Tibial nerve (tissue), 4 donors: Measurements from ENCODE around the gene JAG2. TPM values are rescaled to one million over a fixed set of nuclear protein-coding genes. Genes with fewer than 3 reads are reported as not detected.
A peak's percentile ranks its signal among the peaks of the same experiment; 100 is the strongest.

Experiments used
- DNase-seq, 2 donors: peaks; one replicate each; pipeline ENCODE4 v3.0.0-alpha.2; 2019; ENCODE audit warnings: low spot score in 2 of 2
- H3K27ac ChIP-seq, 4 donors: fragments of 200-600 bp; sonication (generic) in 3 of 4; one replicate each; pipeline ENCODE4 v1.5.1; 2017 to 2019; ENCODE audit warnings: mild to moderate bottlenecking in 1 of 4
- H3K27me3 ChIP-seq, 2 donors: fragments of 200-600 bp; sonication (generic) in 1 of 2; one replicate each; pipeline versions ENCODE4 v1.5.1 to v1.6.0; 2017 to 2019
- H3K36me3 ChIP-seq, 3 donors: fragments of 200-600 bp; sonication (generic); one replicate each; pipeline ENCODE4 v1.5.1; 2018 to 2019
- H3K4me1 ChIP-seq, 4 donors: fragments of 200-600 bp; sonication (generic) in 3 of 4; one replicate each; pipeline ENCODE4 v1.5.1; 2017 to 2019
- H3K4me3 ChIP-seq, 4 donors: fragments of 200-600 bp; sonication (generic) in 3 of 4; one replicate each; pipeline ENCODE4 v1.5.1; 2017 to 2019; ENCODE audit warnings: mild to moderate bottlenecking in 1 of 4, moderate library complexity in 1 of 4
- H3K9me3 ChIP-seq, 4 donors: fragments of 200-600 bp; sonication (generic) in 3 of 4; one replicate each; pipeline ENCODE4 v1.5.1; 2017 to 2019
- CTCF ChIP-seq, 5 experiments: fragments of 200-600 bp in 3 of 5; fragments of 450-650 bp in 2 of 5; sonication (generic) in 3 of 5; IDR thresholded peaks; one replicate each; pipeline ENCODE4 v1.5.1; 2016 to 2019; ENCODE audit warnings: antibody characterized with exemption in 5 of 5, mild to moderate bottlenecking in 3 of 5, moderate library complexity in 2 of 5
- EP300 ChIP-seq, 2 donors: sonication (generic); formaldehyde crosslinking; IDR thresholded peaks; one replicate each; pipeline ENCODE4 v1.6.1; 2017; ENCODE audit warnings: antibody characterized with exemption in 2 of 2, mild to moderate bottlenecking in 1 of 2
- POLR2A ChIP-seq, 2 donors: fragments of 450-650 bp; IDR thresholded peaks; one replicate each; pipeline ENCODE4 v1.6.1; 2017; ENCODE audit warnings: antibody characterized with exemption in 2 of 2, mild to moderate bottlenecking in 2 of 2, moderate library complexity in 2 of 2
- WGBS, 2 donors: methylation state at CpG; one replicate each; pipeline ENCODE4 v1.1.5; 2018; 5-methylcytosine and 5-hydroxymethylcytosine counted together
- total RNA-seq, 4 donors: library from RNA; depleted of rRNA; stranded (reverse); fragments of >200 nt; gene quantifications; one replicate each; pipeline ENCODE4 v1.1.0, GENCODE V29; 2016

Gene JAG2
- total RNA-seq, 4 donors from 2014 or later = 7.4 to 13.8 (median 12.8) TPM

- Histone ChIP-seq H3K27me3 (peaks cover 0 to 23% of the 10 kb centered on the region in 2 donors), H3K27ac (no peak overlapping the region), H3K4me3 (no peak overlapping the region), H3K9me3 (peaks cover 0 to 13% (median 0%) of the 10 kb centered on the region in 4 donors), H3K36me3 (no peaks in the 10 kb centered on the region), H3K4me1 (peaks cover 0 to 6% (median 0%) of the 10 kb centered on the region in 4 donors)
- DNase-seq = no peak
- TF ChIP-seq CTCF (IDR thresholded peaks at IDR 0.05) (no peak), POLR2A (IDR thresholded peaks at IDR 0.05) (no peak), EP300 (IDR thresholded peaks at IDR 0.05) (no peak)
- WGBS, 2 donors = 28 to 35% methylated on average over 4 of the region's 4 CpGs
Measured at GRCh38 chr14:105185973-105186372, 17.4 kb upstream of the JAG2 start.

- H3K4me3 ChIP-seq = no peak overlapping the region
- H3K27ac ChIP-seq = no peak overlapping the region
- H3K36me3 ChIP-seq = no peaks in the 10 kb centered on the region
- peaks cover 0 to 13% (median 0%) of the 10 kb centered on the region in 4 donors for H3K9me3 ChIP-seq
- no peak for DNase-seq
- TF ChIP-seq EP300 (IDR thresholded peaks at IDR 0.05) (no peak), POLR2A (IDR thresholded peaks at IDR 0.05) (no peak), CTCF (IDR thresholded peaks at IDR 0.05) (no peak)
- H3K4me1 ChIP-seq = peaks cover 0 to 14% (median 3%) of the 10 kb centered on the region in 4 donors
- 67 to 71% methylated on average over 16 of the region's 18 CpGs for WGBS, 2 donors
- H3K27me3 ChIP-seq = peaks cover 0 to 20% of the 10 kb centered on the region in 2 donors
Measured at GRCh38 chr14:105185001-105185400, 16.4 kb upstream of the JAG2 start.

GRCh38 chr14:105184461-105184860 lies 15.9 kb upstream of the JAG2 start:
- Histone ChIP-seq H3K36me3 (no peaks in the 10 kb centered on the region), H3K4me3 (no peak overlapping the region), H3K27ac (no peak overlapping the region), H3K9me3 (peaks cover 0 to 13% (median 0%) of the 10 kb centered on the region in 4 donors), H3K4me1 (peaks cover 0 to 19% (median 3%) of the 10 kb centered on the region in 4 donors), H3K27me3 (peaks cover 0 to 17% of the 10 kb centered on the region in 2 donors)
- DNase-seq = no peak
- TF ChIP-seq POLR2A (IDR thresholded peaks at IDR 0.05) (no peak), CTCF (IDR thresholded peaks at IDR 0.05) (no peak), EP300 (IDR thresholded peaks at IDR 0.05) (no peak)
- 67 to 74% methylated on average over 9 of the region's 9 CpGs for WGBS, 2 donors

- H3K27ac ChIP-seq = no peak overlapping the region
- H3K4me3 ChIP-seq = no peak overlapping the region
- TF ChIP-seq POLR2A (IDR thresholded peaks at IDR 0.05) (no peak), CTCF (IDR thresholded peaks at IDR 0.05) (no peak), EP300 (IDR thresholded peaks at IDR 0.05) (no peak)
- H3K27me3 ChIP-seq = peaks cover 0 to 8% of the 10 kb centered on the region in 2 donors
- peaks cover 0 to 20% (median 3%) of the 10 kb centered on the region in 4 donors for H3K4me1 ChIP-seq
- peaks cover 0 to under 1% (median 0%) of the 10 kb centered on the region in 4 donors for H3K9me3 ChIP-seq
- WGBS, 2 donors = 40 to 73% methylated on average over 2 to 24 of the region's 25 CpGs
- DNase-seq = no peak
- H3K36me3 ChIP-seq = no peaks in the 10 kb centered on the region
Measured at GRCh38 chr14:105182296-105183020, 13.9 kb upstream of the JAG2 start.

GRCh38 chr14:105181549-105182295 lies 13.1 kb upstream of the JAG2 start:
- H3K9me3 ChIP-seq = no peaks in the 10 kb centered on the region
- no peak for TF ChIP-seq POLR2A (IDR thresholded peaks at IDR 0.05)
- TF ChIP-seq CTCF (IDR thresholded peaks at IDR 0.05) = no peak
- no peak for TF ChIP-seq EP300 (IDR thresholded peaks at IDR 0.05)
- WGBS, 2 donors = 48 to 54% methylated on average over 16 to 19 of the region's 21 CpGs
- no peaks in the 10 kb centered on the region for H3K36me3 ChIP-seq
- H3K27me3 ChIP-seq = peaks cover 0 to 6% of the 10 kb centered on the region in 2 donors
- H3K4me1 ChIP-seq = peaks cover 0 to 20% (median 3%) of the 10 kb centered on the region in 4 donors
- no peak for DNase-seq
- peak overlapping the region in 1 of 4 donors; percentile 66 for H3K27ac ChIP-seq
- H3K4me3 ChIP-seq = peak overlapping the region in 3 of 4 donors; percentile 3 to 60 (median 29)
